Sigmoid colon (tissue), 7 donors: ENCODE results near the gene TMOD3. TPM values are rescaled to one million over a fixed set of nuclear protein-coding genes. Genes with fewer than 3 reads are reported as not detected.

ENCODE experiments used
- DNase-seq: peaks from one replicate; pipeline ENCODE4 v3.0.0-alpha.2; 2019
- H3K27ac ChIP-seq, 4 donors: fragments of 200-600 bp; sonication (generic); one replicate each; pipeline ENCODE4 v1.5.1; 2016 to 2019; ENCODE audit warnings: mild to moderate bottlenecking in 1 of 4
- H3K27me3 ChIP-seq, 3 donors: fragments of 200-600 bp; sonication (generic); one replicate each; pipeline ENCODE4 v1.5.1; 2019; ENCODE audit warnings: mild to moderate bottlenecking in 1 of 3
- H3K36me3 ChIP-seq, 4 donors: fragments of 200-600 bp; sonication (generic); one replicate each; pipeline ENCODE4 v1.5.1; 2016 to 2019
- H3K4me1 ChIP-seq, 4 donors: fragments of 200-600 bp; sonication (generic); one replicate each; pipeline ENCODE4 v1.5.1; 2017 to 2019
- H3K4me3 ChIP-seq, 4 donors: fragments of 200-600 bp; sonication (generic); one replicate each; pipeline ENCODE4 v1.5.1; 2017 to 2019; ENCODE audit warnings: mild to moderate bottlenecking in 2 of 4, moderate library complexity in 1 of 4
- H3K9me3 ChIP-seq, 4 donors: fragments of 200-600 bp in 3 of 4; sonication (generic) in 3 of 4; one replicate each; pipeline versions ENCODE4 v1.5.1 to v1.6.1; 2013 to 2019
- EP300 ChIP-seq, 4 donors: sonication (generic); formaldehyde crosslinking; IDR thresholded peaks; one replicate each; pipeline ENCODE4 v1.6.1; 2017; ENCODE audit warnings: antibody characterized with exemption in 4 of 4
- POLR2A ChIP-seq, 2 donors: fragments of 450-650 bp; IDR thresholded peaks; one replicate each; pipeline ENCODE4 v1.6.1; 2016; ENCODE audit warnings: antibody characterized with exemption in 2 of 2, mild to moderate bottlenecking in 2 of 2, moderate library complexity in 2 of 2
- POLR2AphosphoS5 ChIP-seq, 4 donors: sonication (generic); formaldehyde crosslinking; IDR thresholded peaks; one replicate each; pipeline ENCODE4 v1.6.1; 2017; ENCODE audit warnings: antibody characterized with exemption in 4 of 4
- WGBS, 2 donors: extraction: QIAGEN DNeasy Blood & Tissue Kit; methylation state at CpG; one replicate each; pipeline ENCODE4 v1.1.7; 2013; 5-methylcytosine and 5-hydroxymethylcytosine counted together
- intact Hi-C: fragments of 100-400 bp; cut with DNase I; formaldehyde crosslinking; loops from one replicate; pipeline ENCODE4 v1.15.1; 2023
- polyA plus RNA-seq, 3 donors: library from polyadenylated mRNA; stranded (reverse); fragments of 200-250 nt; gene quantifications; one replicate each; pipeline ENCODE4 v1.2.3, GENCODE V29; 2013
- total RNA-seq, 4 donors: library from RNA; depleted of rRNA; stranded (reverse); fragments of >200 nt; gene quantifications; one replicate each; pipeline ENCODE4 v1.1.0, GENCODE V29; 2016
- TF ChIP-seq, protein P1 (sequence below), 4 experiments: fragments of 450-650 bp in 3 of 4; fragments of 200-600 bp in 1 of 4; IDR thresholded peaks; one replicate each; pipeline ENCODE4 v1.5.1; 2016 to 2019; ENCODE audit warnings: antibody characterized with exemption in 4 of 4, mild to moderate bottlenecking in 3 of 4, moderate library complexity in 2 of 4
- donor health status: healthy with polysubstance abuse.
- donor health status: Bipolar disorder and iron deficiency.
- donor health status: healthy.

TMOD3 gene
- total and polyA plus RNA-seq, 7 donors = 10.7 to 23.1 (median 15.3) TPM

DNA sequence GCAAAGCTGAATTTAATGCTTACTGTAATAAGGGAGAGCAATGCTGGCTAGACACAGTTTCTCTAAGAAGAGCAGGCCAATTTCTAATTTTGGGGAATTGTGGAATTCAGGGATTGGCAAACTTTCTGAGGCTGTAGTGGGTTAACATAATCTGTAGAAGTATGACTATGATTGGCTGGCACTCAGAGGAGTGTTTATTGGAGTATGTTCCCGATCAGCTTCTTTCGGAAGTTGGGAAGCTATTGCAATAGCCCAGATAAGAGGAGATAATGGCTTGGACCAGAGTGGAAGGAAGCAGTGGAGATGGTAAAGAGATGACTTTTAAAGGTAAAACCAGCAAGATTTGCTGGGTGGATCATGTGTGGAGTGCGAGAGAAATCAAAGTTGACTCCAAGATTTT lies 19.4 kb downstream of the TMOD3 start:
- intact Hi-C loops = no loop called here
- Histone ChIP-seq H3K4me3 (no peak overlapping the region), H3K36me3 (no peaks in the 10 kb centered on the region), H3K9me3 (no peaks in the 10 kb centered on the region), H3K27ac (no peak overlapping the region), H3K27me3 (no peaks in the 10 kb centered on the region), H3K4me1 (peaks cover 0 to 36% (median 30%) of the 10 kb centered on the region in 4 donors)
- no peak for TF ChIP-seq POLR2A (IDR thresholded peaks at IDR 0.05)
- TF ChIP-seq, protein P1, sequence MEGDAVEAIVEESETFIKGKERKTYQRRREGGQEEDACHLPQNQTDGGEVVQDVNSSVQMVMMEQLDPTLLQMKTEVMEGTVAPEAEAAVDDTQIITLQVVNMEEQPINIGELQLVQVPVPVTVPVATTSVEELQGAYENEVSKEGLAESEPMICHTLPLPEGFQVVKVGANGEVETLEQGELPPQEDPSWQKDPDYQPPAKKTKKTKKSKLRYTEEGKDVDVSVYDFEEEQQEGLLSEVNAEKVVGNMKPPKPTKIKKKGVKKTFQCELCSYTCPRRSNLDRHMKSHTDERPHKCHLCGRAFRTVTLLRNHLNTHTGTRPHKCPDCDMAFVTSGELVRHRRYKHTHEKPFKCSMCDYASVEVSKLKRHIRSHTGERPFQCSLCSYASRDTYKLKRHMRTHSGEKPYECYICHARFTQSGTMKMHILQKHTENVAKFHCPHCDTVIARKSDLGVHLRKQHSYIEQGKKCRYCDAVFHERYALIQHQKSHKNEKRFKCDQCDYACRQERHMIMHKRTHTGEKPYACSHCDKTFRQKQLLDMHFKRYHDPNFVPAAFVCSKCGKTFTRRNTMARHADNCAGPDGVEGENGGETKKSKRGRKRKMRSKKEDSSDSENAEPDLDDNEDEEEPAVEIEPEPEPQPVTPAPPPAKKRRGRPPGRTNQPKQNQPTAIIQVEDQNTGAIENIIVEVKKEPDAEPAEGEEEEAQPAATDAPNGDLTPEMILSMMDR (IDR thresholded peaks at IDR 0.05) = no peak
- no peak for TF ChIP-seq POLR2AphosphoS5 (IDR thresholded peaks at IDR 0.05)
- TF ChIP-seq EP300 (IDR thresholded peaks at IDR 0.05) = no peak
- 60 to 76% methylated on average over 3 of the region's 3 CpGs for WGBS, 2 donors
- no peak for DNase-seq

DNA sequence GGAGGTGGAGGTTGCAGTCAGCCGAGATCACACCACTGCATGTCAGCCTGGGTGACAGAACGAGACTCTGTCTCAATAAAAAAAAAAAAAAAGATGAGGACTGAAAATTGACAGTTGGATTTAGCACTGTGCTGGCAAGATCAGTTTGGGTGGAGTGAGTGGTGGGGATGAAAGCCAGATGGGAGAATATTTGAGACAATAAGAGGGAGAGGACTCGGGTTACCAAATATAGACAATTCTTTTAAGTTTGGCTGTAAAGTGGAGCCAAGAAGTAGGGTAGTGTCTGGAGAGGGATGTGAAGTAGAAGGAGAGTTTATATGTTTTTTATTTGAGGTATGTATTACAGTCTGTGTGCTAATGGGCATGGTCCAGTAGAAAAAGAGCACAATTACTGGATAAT lies 20.4 kb downstream of the TMOD3 start:
- intact Hi-C loops = no loop called here
- Histone ChIP-seq H3K4me1 (peaks cover 0 to 26% (median 20%) of the 10 kb centered on the region in 4 donors), H3K27me3 (no peaks in the 10 kb centered on the region), H3K4me3 (no peak overlapping the region), H3K36me3 (no peaks in the 10 kb centered on the region), H3K27ac (no peak overlapping the region), H3K9me3 (no peaks in the 10 kb centered on the region)
- TF ChIP-seq EP300 (IDR thresholded peaks at IDR 0.05) (no peak), POLR2AphosphoS5 (IDR thresholded peaks at IDR 0.05) (no peak), POLR2A (IDR thresholded peaks at IDR 0.05) (no peak)
- TF ChIP-seq, protein P1 (IDR thresholded peaks at IDR 0.05) = no peak
- no peak for DNase-seq
- WGBS, 2 donors = 86% methylated on average over 3 of the region's 3 CpGs

DNA sequence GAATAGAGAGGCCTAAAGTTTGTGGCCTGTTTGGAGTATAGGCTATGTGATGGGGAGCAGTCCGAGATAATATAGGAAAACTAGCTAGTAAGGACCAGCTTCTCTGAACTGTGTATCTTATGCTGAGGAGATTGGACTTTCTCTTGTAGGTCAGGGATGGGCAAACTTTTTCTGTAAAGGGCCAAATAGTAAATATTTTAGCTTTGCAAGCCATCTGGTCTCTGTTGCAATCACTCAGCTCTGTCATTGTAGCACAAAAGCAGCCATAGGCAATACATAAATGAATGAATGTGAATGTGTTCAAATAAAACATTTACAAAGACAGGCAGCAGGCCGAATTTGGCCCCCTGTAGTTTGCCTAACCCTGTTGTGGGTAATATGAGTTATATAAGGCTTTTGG lies 24.5 kb downstream of the TMOD3 start:
- H3K36me3 ChIP-seq = no peaks in the 10 kb centered on the region
- intact Hi-C loops = no loop called here
- H3K27ac ChIP-seq = no peak overlapping the region
- 85 to 86% methylated on average over 2 of the region's 2 CpGs for WGBS, 2 donors
- TF ChIP-seq POLR2A (IDR thresholded peaks at IDR 0.05) (no peak), EP300 (IDR thresholded peaks at IDR 0.05) (no peak)
- no peak overlapping the region for H3K4me3 ChIP-seq
- H3K4me1 ChIP-seq = peaks cover 0 to 3% (median 1%) of the 10 kb centered on the region in 4 donors
- no peaks in the 10 kb centered on the region for H3K27me3 ChIP-seq
- H3K9me3 ChIP-seq = no peaks in the 10 kb centered on the region
- DNase-seq = no peak

DNA sequence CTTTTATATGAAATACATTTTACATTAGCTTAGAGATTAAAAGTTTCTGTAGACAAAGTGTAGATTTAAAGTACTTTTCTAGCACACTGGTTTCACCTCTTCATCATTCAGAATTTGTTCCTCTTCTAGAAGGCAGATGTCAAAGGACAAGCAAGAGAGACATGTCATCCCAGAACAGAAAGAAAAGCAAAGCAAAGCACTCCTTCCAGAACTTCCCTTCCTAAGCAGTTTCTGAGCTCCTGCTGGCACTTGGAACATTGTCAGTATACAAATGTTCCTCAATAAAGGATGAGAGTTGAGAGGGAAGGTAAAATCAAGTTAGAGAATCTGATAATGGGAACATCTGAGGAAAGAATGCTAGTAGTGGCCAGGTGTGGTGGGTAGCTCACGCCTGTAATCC lies 26.2 kb downstream of the TMOD3 start:
- no peak overlapping the region for H3K4me3 ChIP-seq
- TF ChIP-seq, protein P1 (IDR thresholded peaks at IDR 0.05) = no peak
- no peak for TF ChIP-seq POLR2AphosphoS5 (IDR thresholded peaks at IDR 0.05)
- no peak for TF ChIP-seq EP300 (IDR thresholded peaks at IDR 0.05)
- TF ChIP-seq POLR2A (IDR thresholded peaks at IDR 0.05) = no peak
- no peak for DNase-seq
- no peak overlapping the region for H3K27ac ChIP-seq
- WGBS, 2 donors = 87 to 95% methylated on average over 1 of the region's 1 CpG
- H3K27me3 ChIP-seq = no peaks in the 10 kb centered on the region
- intact Hi-C loops = no loop called here
- no peaks in the 10 kb centered on the region for H3K9me3 ChIP-seq
- no peaks in the 10 kb centered on the region for H3K36me3 ChIP-seq
- peaks cover 0 to 3% (median 0%) of the 10 kb centered on the region in 4 donors for H3K4me1 ChIP-seq

DNA sequence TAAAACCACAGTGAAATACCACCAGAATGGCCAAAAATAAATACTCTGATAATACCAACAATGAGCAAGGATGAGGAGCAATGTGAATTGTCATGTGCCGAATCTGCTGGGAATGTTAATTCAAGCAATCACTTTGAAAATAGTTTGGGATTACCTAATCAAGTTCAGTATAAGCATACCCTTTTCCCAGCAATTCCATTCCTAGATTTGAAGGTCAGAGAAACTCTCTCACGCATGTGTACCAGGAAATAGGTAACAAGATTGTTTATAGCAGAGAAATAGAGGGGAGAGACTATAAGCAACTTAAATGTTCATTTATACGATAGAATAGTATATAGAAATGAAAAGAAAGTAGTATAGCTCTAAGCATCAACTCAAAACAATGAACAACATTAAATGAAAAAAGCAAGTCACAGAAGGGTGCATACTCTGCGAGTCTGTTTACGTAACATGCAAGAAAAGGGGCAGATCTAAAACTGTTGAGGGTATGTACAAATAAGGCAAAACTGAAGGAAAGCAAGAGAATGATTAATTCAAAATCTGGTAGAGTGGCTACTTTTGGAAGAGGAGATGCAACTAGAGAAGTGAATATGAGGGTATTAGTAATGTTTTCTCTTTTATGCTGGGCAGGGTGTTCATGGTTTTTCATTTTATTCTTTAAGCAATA lies 27.4 kb downstream of the TMOD3 start:
- intact Hi-C loops = no loop called here
- Histone ChIP-seq H3K27ac (no peak overlapping the region), H3K4me1 (peaks cover 0 to 3% (median 0%) of the 10 kb centered on the region in 4 donors), H3K27me3 (no peaks in the 10 kb centered on the region), H3K9me3 (no peaks in the 10 kb centered on the region), H3K36me3 (no peaks in the 10 kb centered on the region), H3K4me3 (no peak overlapping the region)
- 76 to 84% methylated on average over 5 of the region's 5 CpGs for WGBS, 2 donors
- TF ChIP-seq POLR2A (IDR thresholded peaks at IDR 0.05) = no peak
- TF ChIP-seq, protein P1 (IDR thresholded peaks at IDR 0.05) = no peak
- TF ChIP-seq POLR2AphosphoS5 (IDR thresholded peaks at IDR 0.05) = no peak
- no peak for TF ChIP-seq EP300 (IDR thresholded peaks at IDR 0.05)
- no peak for DNase-seq
